Measurements from ENCODE around the gene SLC6A2.

The SLC6A2 gene

DNA sequence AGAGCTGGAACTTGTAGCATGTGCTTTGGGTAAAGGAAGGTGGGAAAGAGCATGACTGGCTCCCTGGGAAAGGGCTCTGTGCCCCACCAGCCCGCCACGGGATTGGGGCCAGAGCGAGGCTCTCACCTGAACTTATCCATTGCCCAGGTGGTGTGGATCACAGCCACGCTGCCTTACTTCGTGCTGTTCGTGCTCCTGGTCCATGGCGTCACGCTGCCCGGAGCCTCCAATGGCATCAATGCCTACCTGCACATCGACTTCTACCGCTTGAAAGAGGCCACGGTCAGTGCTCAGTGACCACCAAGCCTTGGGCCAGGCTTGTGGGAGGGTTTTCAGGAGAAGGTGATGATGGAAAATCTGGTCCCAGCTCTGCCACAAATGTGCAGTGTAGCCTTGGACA lies 36.0 kb downstream of the SLC6A2 start:
- Histone ChIP-seq H3K27me3 (replicated peaks; ENCODE audit: insufficient read depth, low read length) (no peaks in the 10 kb centered on the region), H3F3A (ENCODE audit: insufficient read depth, low read length) (no peaks in the 10 kb centered on the region), H4K20me1 (ENCODE audit: insufficient read depth, low read length) (no peaks in the 10 kb centered on the region), H3K4me3 (ENCODE audit: low read length) (no peak overlapping the region), H3K9me3 (replicated peaks; ENCODE audit: insufficient read depth, low read length) (no peaks in the 10 kb centered on the region), H3K36me3 (replicated peaks; ENCODE audit: insufficient read depth, low read length) (no peaks in the 10 kb centered on the region), H3K79me2 (ENCODE audit: low read length) (no peaks in the 10 kb centered on the region), H2AFZ (ENCODE audit: low read length) (no peak overlapping the region), H3K9me2 (replicated peaks; ENCODE audit: insufficient read depth, low read length) (no peaks in the 10 kb centered on the region), H3K9ac (ENCODE audit: low read length) (no peak overlapping the region), H3K4me2 (ENCODE audit: low read depth, low read length) (no peak overlapping the region), H3K27ac (ENCODE audit: low read length) (no peak overlapping the region), H3K4me1 (ENCODE audit: low read length) (no peaks in the 10 kb centered on the region)
- TF ChIP-seq, protein P1, sequence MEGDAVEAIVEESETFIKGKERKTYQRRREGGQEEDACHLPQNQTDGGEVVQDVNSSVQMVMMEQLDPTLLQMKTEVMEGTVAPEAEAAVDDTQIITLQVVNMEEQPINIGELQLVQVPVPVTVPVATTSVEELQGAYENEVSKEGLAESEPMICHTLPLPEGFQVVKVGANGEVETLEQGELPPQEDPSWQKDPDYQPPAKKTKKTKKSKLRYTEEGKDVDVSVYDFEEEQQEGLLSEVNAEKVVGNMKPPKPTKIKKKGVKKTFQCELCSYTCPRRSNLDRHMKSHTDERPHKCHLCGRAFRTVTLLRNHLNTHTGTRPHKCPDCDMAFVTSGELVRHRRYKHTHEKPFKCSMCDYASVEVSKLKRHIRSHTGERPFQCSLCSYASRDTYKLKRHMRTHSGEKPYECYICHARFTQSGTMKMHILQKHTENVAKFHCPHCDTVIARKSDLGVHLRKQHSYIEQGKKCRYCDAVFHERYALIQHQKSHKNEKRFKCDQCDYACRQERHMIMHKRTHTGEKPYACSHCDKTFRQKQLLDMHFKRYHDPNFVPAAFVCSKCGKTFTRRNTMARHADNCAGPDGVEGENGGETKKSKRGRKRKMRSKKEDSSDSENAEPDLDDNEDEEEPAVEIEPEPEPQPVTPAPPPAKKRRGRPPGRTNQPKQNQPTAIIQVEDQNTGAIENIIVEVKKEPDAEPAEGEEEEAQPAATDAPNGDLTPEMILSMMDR (IDR thresholded peaks at IDR 0.05; ENCODE audit: low read length) = no peak
- TF ChIP-seq EZH2 (optimal IDR thresholded peaks at IDR 0.05; ENCODE audit: low read depth, low read length) (no peak), EZH2phosphoT487 (IDR thresholded peaks at IDR 0.05; ENCODE audit: low read length) (no peak)
- no peak for DNase-seq

DNA sequence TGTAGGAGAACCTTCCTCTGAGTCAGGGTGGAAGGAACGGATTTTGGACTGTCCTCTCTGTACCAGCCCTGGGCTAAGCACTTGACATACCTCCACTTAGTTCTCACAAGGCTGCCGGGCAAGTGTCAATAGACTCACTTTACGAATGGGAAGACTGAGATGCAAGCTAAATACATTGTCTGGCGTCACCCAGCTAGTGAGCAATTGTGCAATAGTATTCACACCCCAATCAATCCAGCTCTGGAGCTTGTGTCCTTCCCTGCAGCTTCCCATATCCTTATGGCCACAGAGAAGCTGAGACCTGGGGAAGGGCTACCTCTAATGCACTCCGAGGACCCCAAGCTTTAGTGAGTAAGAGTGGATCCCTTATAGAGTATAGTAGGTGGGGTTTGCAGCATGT lies 39.8 kb downstream of the SLC6A2 start:
- Histone ChIP-seq H4K20me1 (ENCODE audit: insufficient read depth, low read length) (no peaks in the 10 kb centered on the region), H3K27ac (ENCODE audit: low read length) (no peak overlapping the region), H3K79me2 (ENCODE audit: low read length) (no peaks in the 10 kb centered on the region), H3K4me1 (ENCODE audit: low read length) (no peaks in the 10 kb centered on the region), H3F3A (ENCODE audit: insufficient read depth, low read length) (no peaks in the 10 kb centered on the region), H3K4me2 (ENCODE audit: low read depth, low read length) (no peak overlapping the region), H3K9ac (ENCODE audit: low read length) (no peak overlapping the region), H3K4me3 (ENCODE audit: low read length) (no peak overlapping the region), H3K9me2 (replicated peaks; ENCODE audit: insufficient read depth, low read length) (no peaks in the 10 kb centered on the region), H3K9me3 (replicated peaks; ENCODE audit: insufficient read depth, low read length) (no peaks in the 10 kb centered on the region), H3K36me3 (replicated peaks; ENCODE audit: insufficient read depth, low read length) (no peaks in the 10 kb centered on the region), H2AFZ (ENCODE audit: low read length) (no peak overlapping the region), H3K27me3 (replicated peaks; ENCODE audit: insufficient read depth, low read length) (no peaks in the 10 kb centered on the region)
- DNase-seq = no peak
- TF ChIP-seq EZH2 (optimal IDR thresholded peaks at IDR 0.05; ENCODE audit: low read depth, low read length) (no peak), EZH2phosphoT487 (IDR thresholded peaks at IDR 0.05; ENCODE audit: low read length) (no peak)
- TF ChIP-seq, protein P1 (IDR thresholded peaks at IDR 0.05; ENCODE audit: low read length) = no peak

GRCh38 chr16:55697867-55698266 lies 42.1 kb downstream of the SLC6A2 start:
- Histone ChIP-seq H3K36me3 (replicated peaks; ENCODE audit: insufficient read depth, low read length) (no peaks in the 10 kb centered on the region), H2AFZ (ENCODE audit: low read length) (no peak overlapping the region), H4K20me1 (ENCODE audit: insufficient read depth, low read length) (no peaks in the 10 kb centered on the region), H3K27me3 (replicated peaks; ENCODE audit: insufficient read depth, low read length) (no peaks in the 10 kb centered on the region), H3K9me2 (replicated peaks; ENCODE audit: insufficient read depth, low read length) (no peaks in the 10 kb centered on the region), H3K9me3 (replicated peaks; ENCODE audit: insufficient read depth, low read length) (no peaks in the 10 kb centered on the region), H3F3A (ENCODE audit: insufficient read depth, low read length) (no peaks in the 10 kb centered on the region), H3K4me3 (ENCODE audit: low read length) (no peak overlapping the region), H3K4me1 (ENCODE audit: low read length) (no peaks in the 10 kb centered on the region), H3K27ac (ENCODE audit: low read length) (no peak overlapping the region), H3K79me2 (ENCODE audit: low read length) (no peaks in the 10 kb centered on the region), H3K4me2 (ENCODE audit: low read depth, low read length) (no peak overlapping the region), H3K9ac (ENCODE audit: low read length) (no peak overlapping the region)
- TF ChIP-seq, protein P1 (IDR thresholded peaks at IDR 0.05; ENCODE audit: low read length) = no peak
- TF ChIP-seq EZH2phosphoT487 (IDR thresholded peaks at IDR 0.05; ENCODE audit: low read length) (no peak), EZH2 (optimal IDR thresholded peaks at IDR 0.05; ENCODE audit: low read depth, low read length) (no peak)
- DNase-seq = no peak
